Measurements from ENCODE around the gene ZNF384. TPM values are rescaled to one million over a fixed set of nuclear protein-coding genes. Genes with fewer than 3 reads are reported as not detected.

The ZNF384 gene
- total RNA-seq, 2 experiments from 2014 or later: 67.6 TPM

DNA sequence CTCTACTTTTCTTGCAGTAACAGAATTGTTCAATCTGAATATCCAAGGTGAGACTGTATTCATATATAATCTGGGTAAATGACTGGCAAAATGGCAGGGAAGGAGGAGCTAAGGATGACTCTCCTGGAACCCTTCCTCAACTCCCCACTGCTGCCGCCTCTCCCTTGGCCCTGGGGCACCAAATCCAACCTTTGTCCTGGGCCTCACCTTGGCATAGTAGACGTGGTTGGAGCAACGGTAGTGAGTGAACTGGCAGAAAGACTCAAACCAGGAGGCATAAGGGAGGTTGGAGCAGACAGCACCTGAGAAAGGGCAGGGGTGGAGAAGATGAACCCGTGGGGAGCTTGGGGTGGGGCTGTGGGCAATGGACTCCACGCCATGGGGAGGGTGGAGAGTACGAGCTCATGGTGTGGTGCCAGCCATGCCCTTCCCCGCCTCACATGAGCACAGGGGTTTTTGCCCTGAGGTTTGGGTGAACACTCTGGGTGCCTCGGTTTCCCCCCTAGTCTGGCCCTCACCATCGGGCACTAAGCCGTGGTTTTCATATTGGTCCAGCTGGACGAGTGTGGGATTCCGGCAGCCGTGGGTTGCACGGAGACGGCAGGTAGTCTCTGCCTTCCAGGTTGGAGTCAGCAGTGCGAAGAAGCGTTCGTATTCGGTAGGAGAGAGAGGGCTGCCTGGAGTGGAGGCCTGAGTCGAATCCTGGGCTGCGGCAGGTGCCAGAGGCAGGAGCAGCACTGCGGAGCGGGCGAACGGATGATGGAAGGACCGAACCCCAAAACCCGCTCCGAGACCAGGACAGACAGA is 42.7 kb downstream of the ZNF384 start:
- Mint-ChIP-seq H3K9me3 (no peaks in the 10 kb centered on the region), H3K27me3 (no peaks in the 10 kb centered on the region), H3K4me3 (peak overlapping the region; percentile 69), H3K27ac (peak overlapping the region; percentile 49), H3K36me3 (ENCODE audit: low read depth) (peaks cover 34% of the 10 kb centered on the region), H3K4me1 (ENCODE audit: low read depth) (peaks cover 15% of the 10 kb centered on the region)
- DNase-seq (no peak), ATAC-seq (ENCODE audit: poor library complexity) (no peak)
- H3K36me3 ChIP-seq (ENCODE audit: insufficient read depth, low read length): peaks cover 20% of the 10 kb centered on the region
- TF ChIP-seq, protein P1, sequence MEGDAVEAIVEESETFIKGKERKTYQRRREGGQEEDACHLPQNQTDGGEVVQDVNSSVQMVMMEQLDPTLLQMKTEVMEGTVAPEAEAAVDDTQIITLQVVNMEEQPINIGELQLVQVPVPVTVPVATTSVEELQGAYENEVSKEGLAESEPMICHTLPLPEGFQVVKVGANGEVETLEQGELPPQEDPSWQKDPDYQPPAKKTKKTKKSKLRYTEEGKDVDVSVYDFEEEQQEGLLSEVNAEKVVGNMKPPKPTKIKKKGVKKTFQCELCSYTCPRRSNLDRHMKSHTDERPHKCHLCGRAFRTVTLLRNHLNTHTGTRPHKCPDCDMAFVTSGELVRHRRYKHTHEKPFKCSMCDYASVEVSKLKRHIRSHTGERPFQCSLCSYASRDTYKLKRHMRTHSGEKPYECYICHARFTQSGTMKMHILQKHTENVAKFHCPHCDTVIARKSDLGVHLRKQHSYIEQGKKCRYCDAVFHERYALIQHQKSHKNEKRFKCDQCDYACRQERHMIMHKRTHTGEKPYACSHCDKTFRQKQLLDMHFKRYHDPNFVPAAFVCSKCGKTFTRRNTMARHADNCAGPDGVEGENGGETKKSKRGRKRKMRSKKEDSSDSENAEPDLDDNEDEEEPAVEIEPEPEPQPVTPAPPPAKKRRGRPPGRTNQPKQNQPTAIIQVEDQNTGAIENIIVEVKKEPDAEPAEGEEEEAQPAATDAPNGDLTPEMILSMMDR (IDR thresholded peaks at IDR 0.05): no peak
- intact Hi-C loops (cut with DNase I, micrococcal nuclease): no loop called here
- peak overlapping the region; percentile 46 for H3K4me3 ChIP-seq (ENCODE audit: low read length)
- H3K4me1 ChIP-seq (ENCODE audit: insufficient read depth, low read length): peaks cover 12% of the 10 kb centered on the region
- no peaks in the 10 kb centered on the region for H3K27me3 ChIP-seq (ENCODE audit: control insufficient read depth in 1 of 2, insufficient read depth in 2 of 2, low read length in 2 of 2)
- no peak overlapping the region for H3K27ac ChIP-seq (ENCODE audit: low read depth in 1 of 2, low read length in 2 of 2)
- POLR2A ChIA-PET: interaction anchor here (0.7 to 0.9 kb wide), 2 partner anchors 12 to 25 kb away, joined by 3 read pairs; no protein-coding TSS in a partner anchor
- H3K9me3 ChIP-seq (ENCODE audit: control insufficient read depth in 1 of 2, insufficient read depth in 1 of 2, low read length in 2 of 2): peaks cover 10 to 14% of the 10 kb centered on the region in 2 experiments
- CTCF ChIA-PET: interaction anchor here (0.6 kb wide), 1 partner anchor 69 kb away, joined by 3 read pairs; no protein-coding TSS in a partner anchor

GRCh38 chr12:6644903-6645302 is 44.3 kb downstream of the ZNF384 start:
- Mint-ChIP-seq H3K9me3 (no peaks in the 10 kb centered on the region), H3K4me3 (no peak overlapping the region), H3K27ac (no peak overlapping the region), H3K36me3 (ENCODE audit: low read depth) (peaks cover 18% of the 10 kb centered on the region), H3K27me3 (no peaks in the 10 kb centered on the region), H3K4me1 (ENCODE audit: low read depth) (peaks cover 15% of the 10 kb centered on the region)
- no peak overlapping the region for H3K27ac ChIP-seq (ENCODE audit: low read depth in 1 of 2, low read length in 2 of 2)
- H3K27me3 ChIP-seq (ENCODE audit: control insufficient read depth in 1 of 2, insufficient read depth in 2 of 2, low read length in 2 of 2): no peaks in the 10 kb centered on the region
- CTCF ChIA-PET: no interaction called here
- ATAC-seq (ENCODE audit: poor library complexity): no peak
- no peak overlapping the region for H3K4me3 ChIP-seq (ENCODE audit: low read length)
- POLR2A ChIA-PET: no interaction called here
- intact Hi-C loops (cut with DNase I, micrococcal nuclease): no loop called here
- peaks cover 5% of the 10 kb centered on the region for H3K36me3 ChIP-seq (ENCODE audit: insufficient read depth, low read length)
- TF ChIP-seq, protein P1 (IDR thresholded peaks at IDR 0.05): no peak
- H3K4me1 ChIP-seq (ENCODE audit: insufficient read depth, low read length): peaks cover 12% of the 10 kb centered on the region
- peak in 1 of 14 experiments; percentile 46 for DNase-seq
- peaks cover 10 to 14% of the 10 kb centered on the region in 2 experiments for H3K9me3 ChIP-seq (ENCODE audit: control insufficient read depth in 1 of 2, insufficient read depth in 1 of 2, low read length in 2 of 2)

DNA sequence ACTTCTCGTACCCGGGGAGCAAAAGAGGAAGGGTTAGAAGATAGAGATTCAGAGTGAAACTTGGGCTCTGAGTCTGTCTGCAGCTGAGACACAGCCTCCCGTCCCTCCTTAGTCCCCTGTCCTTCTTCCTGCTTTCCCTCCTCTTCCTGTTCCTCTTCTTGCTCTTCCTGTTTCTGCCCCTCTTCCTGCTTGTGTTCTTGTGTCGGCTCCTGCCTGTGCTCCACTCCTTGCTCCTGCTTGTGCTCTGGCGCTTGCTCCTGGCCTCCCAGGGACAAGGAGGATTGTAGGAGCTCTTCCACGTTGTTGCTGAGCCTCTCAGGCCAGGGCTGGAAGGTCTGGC is 44.9 kb downstream of the ZNF384 start:
- H3K4me3 ChIP-seq (ENCODE audit: low read length): no peak overlapping the region
- ChIA-PET CTCF (no interaction called here), POLR2A (no interaction called here)
- no peak overlapping the region for H3K27ac ChIP-seq (ENCODE audit: low read depth in 1 of 2, low read length in 2 of 2)
- DNase-seq (peak in 2 of 14 experiments; percentile 54 to 55), ATAC-seq (ENCODE audit: poor library complexity) (no peak)
- intact Hi-C loops (cut with DNase I, micrococcal nuclease): no loop called here
- no peaks in the 10 kb centered on the region for H3K27me3 ChIP-seq (ENCODE audit: control insufficient read depth in 1 of 2, insufficient read depth in 2 of 2, low read length in 2 of 2)
- Mint-ChIP-seq H3K4me1 (ENCODE audit: low read depth) (peaks cover 15% of the 10 kb centered on the region), H3K36me3 (ENCODE audit: low read depth) (peaks cover 18% of the 10 kb centered on the region), H3K27ac (no peak overlapping the region), H3K27me3 (no peaks in the 10 kb centered on the region), H3K9me3 (no peaks in the 10 kb centered on the region), H3K4me3 (no peak overlapping the region)
- H3K9me3 ChIP-seq (ENCODE audit: control insufficient read depth in 1 of 2, insufficient read depth in 1 of 2, low read length in 2 of 2): peaks cover 10 to 14% of the 10 kb centered on the region in 2 experiments
- peaks cover 4% of the 10 kb centered on the region for H3K36me3 ChIP-seq (ENCODE audit: insufficient read depth, low read length)
- TF ChIP-seq, protein P1 (IDR thresholded peaks at IDR 0.05): no peak
- H3K4me1 ChIP-seq (ENCODE audit: insufficient read depth, low read length): peaks cover 12% of the 10 kb centered on the region

Measured in CD4-positive, alpha-beta T cell (primary cell).